KMS-11 (cell line): Measurements from ENCODE around the gene OR2V2.

Experiments
- H2AFZ ChIP-seq: fragments of 200-600 bp; sonication (generic); 2 replicates; pipeline ENCODE4 v1.6.1; 2016; ENCODE audit warnings: antibody characterized with exemption, mixed run types, low read depth
- H3K27ac ChIP-seq: fragments of 200-600 bp; sonication (generic); 2 replicates; pipeline ENCODE4 v1.6.1; 2016; ENCODE audit warnings: mild to moderate bottlenecking, mixed run types
- H3K27me3 ChIP-seq: fragments of 200-600 bp; sonication (generic); 2 replicates; pipeline ENCODE4 v1.6.1; 2017; ENCODE audit warnings: mild to moderate bottlenecking, low read depth, mixed run types, moderate library complexity; ENCODE audit not compliant: insufficient read depth
- H3K36me3 ChIP-seq: fragments of 200-600 bp; sonication (generic); 2 replicates; pipeline ENCODE4 v1.6.1; 2017; ENCODE audit warnings: mild to moderate bottlenecking, mixed run types; ENCODE audit not compliant: insufficient read depth
- H3K4me1 ChIP-seq: fragments of 200-600 bp; sonication (generic); 2 replicates; pipeline ENCODE4 v1.6.1; 2016; ENCODE audit warnings: mild to moderate bottlenecking, low read depth, mixed run types; ENCODE audit not compliant: poor library complexity, severe bottlenecking
- H3K4me2 ChIP-seq: fragments of 200-600 bp; sonication (generic); 2 replicates; pipeline ENCODE4 v1.7.0; 2016; ENCODE audit warnings: mild to moderate bottlenecking, mixed run types
- H3K4me3 ChIP-seq: fragments of 200-600 bp; sonication (generic); IDR thresholded peaks from 2 replicates; pipeline ENCODE4 v1.6.1; 2017; ENCODE audit warnings: low read depth, low read length, mixed read lengths; ENCODE audit not compliant: insufficient read depth
- H3K79me2 ChIP-seq: fragments of 200-600 bp; sonication (generic); 2 replicates; pipeline ENCODE4 v1.6.1; 2016; ENCODE audit warnings: low read depth, mixed run types; ENCODE audit not compliant: insufficient read depth
- H3K9ac ChIP-seq: fragments of 200-600 bp; sonication (generic); 2 replicates; pipeline ENCODE4 v1.6.1; 2016; ENCODE audit warnings: mild to moderate bottlenecking, mixed run types
- H4K20me1 ChIP-seq: fragments of 200-600 bp; sonication (generic); 2 replicates; pipeline ENCODE4 v1.6.1; 2016; ENCODE audit warnings: mild to moderate bottlenecking, mixed run types; ENCODE audit not compliant: insufficient read depth
- CTCF ChIP-seq: fragments of 200-600 bp; sonication (generic); conservative IDR thresholded peaks from 2 replicates; pipeline ENCODE4 v1.6.1; 2017; ENCODE audit warnings: low read depth, mild to moderate bottlenecking, antibody characterized with exemption, low read length, moderate library complexity, mixed read lengths

OR2V2 gene

GRCh38 chr5:181119105-181119504, 28.3 kb upstream of the OR2V2 start:
- H3K4me1 ChIP-seq, result no peaks in the 10 kb centered on the region
- H3K9ac ChIP-seq, result no peak overlapping the region
- no peak overlapping the region for H2AFZ ChIP-seq
- TF ChIP-seq CTCF, result no peak
- H3K27me3 ChIP-seq, result no peaks in the 10 kb centered on the region
- H3K4me3 ChIP-seq, result no peak overlapping the region
- H4K20me1 ChIP-seq, result no peaks in the 10 kb centered on the region
- no peak overlapping the region for H3K4me2 ChIP-seq
- H3K79me2 ChIP-seq, result no peaks in the 10 kb centered on the region
- H3K36me3 ChIP-seq, result no peaks in the 10 kb centered on the region
- H3K27ac ChIP-seq, result no peak overlapping the region

GRCh38 chr5:181120306-181120705, 27.1 kb upstream of the OR2V2 start:
- Histone ChIP-seq H3K9ac (no peak overlapping the region), H2AFZ (no peak overlapping the region), H3K27ac (no peak overlapping the region), H3K79me2 (no peaks in the 10 kb centered on the region), H3K27me3 (no peaks in the 10 kb centered on the region), H3K36me3 (no peaks in the 10 kb centered on the region), H3K4me1 (no peaks in the 10 kb centered on the region), H3K4me3 (no peak overlapping the region), H4K20me1 (no peaks in the 10 kb centered on the region), H3K4me2 (no peak overlapping the region)
- no peak for TF ChIP-seq CTCF

GRCh38 chr5:181120761-181121160, 26.6 kb upstream of the OR2V2 start:
- H3K36me3 ChIP-seq, result no peaks in the 10 kb centered on the region
- H3K27me3 ChIP-seq, result no peaks in the 10 kb centered on the region
- H3K9ac ChIP-seq, result no peak overlapping the region
- no peak overlapping the region for H2AFZ ChIP-seq
- H4K20me1 ChIP-seq, result no peaks in the 10 kb centered on the region
- H3K4me3 ChIP-seq, result no peak overlapping the region
- H3K4me2 ChIP-seq, result no peak overlapping the region
- no peak for TF ChIP-seq CTCF
- H3K27ac ChIP-seq, result no peak overlapping the region
- H3K79me2 ChIP-seq, result no peaks in the 10 kb centered on the region
- no peaks in the 10 kb centered on the region for H3K4me1 ChIP-seq

GRCh38 chr5:181121675-181122561, 25.5 kb upstream of the OR2V2 start:
- H3K36me3 ChIP-seq, result no peaks in the 10 kb centered on the region
- no peak overlapping the region for H3K27ac ChIP-seq
- no peak for TF ChIP-seq CTCF
- no peaks in the 10 kb centered on the region for H3K4me1 ChIP-seq
- H3K4me3 ChIP-seq, result no peak overlapping the region
- H2AFZ ChIP-seq, result no peak overlapping the region
- H3K79me2 ChIP-seq, result no peaks in the 10 kb centered on the region
- no peaks in the 10 kb centered on the region for H3K27me3 ChIP-seq
- no peak overlapping the region for H3K9ac ChIP-seq
- no peak overlapping the region for H3K4me2 ChIP-seq
- no peaks in the 10 kb centered on the region for H4K20me1 ChIP-seq
